OCI-LY3 (cell line): ENCODE measurements around the gene EPHA5.

Experiments used
- EZH2phosphoT487 ChIP-seq: fragments of 200-600 bp; shearing (Covaris generic); IDR thresholded peaks from 2 replicates; pipeline ENCODE4 v1.6.1; 2018; ENCODE audit warnings: antibody characterized with exemption, mixed run types, low read depth
- TF ChIP-seq, protein P1 (sequence below): fragments of 200-600, 300-600 bp; sonication (generic); IDR thresholded peaks from 2 replicates; pipeline ENCODE4 v1.5.1; 2014; ENCODE audit warnings: antibody characterized with exemption, low read length, low read depth

DNA sequence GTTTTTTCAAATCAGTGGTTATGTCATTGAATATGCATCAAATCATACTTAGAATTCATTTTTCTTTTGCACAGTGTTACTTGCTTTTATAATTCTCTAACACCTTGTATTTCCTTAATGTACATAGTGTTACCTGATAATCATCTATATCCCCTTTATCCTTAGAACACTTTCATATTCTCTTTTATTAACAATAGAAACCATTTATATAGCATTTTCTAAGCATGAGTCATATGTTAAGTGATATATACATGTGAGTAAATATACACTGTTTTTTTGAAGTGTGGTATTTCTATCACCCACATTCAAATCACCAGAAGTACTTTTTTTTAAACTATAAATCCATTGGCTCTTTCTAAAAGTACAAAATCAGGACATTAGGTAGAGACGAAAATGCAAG, 15.3 kb downstream of the EPHA5 start:
- TF ChIP-seq, protein P1, sequence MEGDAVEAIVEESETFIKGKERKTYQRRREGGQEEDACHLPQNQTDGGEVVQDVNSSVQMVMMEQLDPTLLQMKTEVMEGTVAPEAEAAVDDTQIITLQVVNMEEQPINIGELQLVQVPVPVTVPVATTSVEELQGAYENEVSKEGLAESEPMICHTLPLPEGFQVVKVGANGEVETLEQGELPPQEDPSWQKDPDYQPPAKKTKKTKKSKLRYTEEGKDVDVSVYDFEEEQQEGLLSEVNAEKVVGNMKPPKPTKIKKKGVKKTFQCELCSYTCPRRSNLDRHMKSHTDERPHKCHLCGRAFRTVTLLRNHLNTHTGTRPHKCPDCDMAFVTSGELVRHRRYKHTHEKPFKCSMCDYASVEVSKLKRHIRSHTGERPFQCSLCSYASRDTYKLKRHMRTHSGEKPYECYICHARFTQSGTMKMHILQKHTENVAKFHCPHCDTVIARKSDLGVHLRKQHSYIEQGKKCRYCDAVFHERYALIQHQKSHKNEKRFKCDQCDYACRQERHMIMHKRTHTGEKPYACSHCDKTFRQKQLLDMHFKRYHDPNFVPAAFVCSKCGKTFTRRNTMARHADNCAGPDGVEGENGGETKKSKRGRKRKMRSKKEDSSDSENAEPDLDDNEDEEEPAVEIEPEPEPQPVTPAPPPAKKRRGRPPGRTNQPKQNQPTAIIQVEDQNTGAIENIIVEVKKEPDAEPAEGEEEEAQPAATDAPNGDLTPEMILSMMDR: no peak
- no peak for TF ChIP-seq EZH2phosphoT487
